ENCODE results near the gene ANXA11. TPM values are rescaled to one million over a fixed set of nuclear protein-coding genes. Genes with fewer than 3 reads are reported as not detected.
"Not testable (repeated sequence)": the region's sequence is repeated elsewhere in the genome, so short reads cannot be mapped to it uniquely, and the experiment has no call there.

The ANXA11 gene
- total RNA-seq, 1 experiment from 2014 or later, result 311 TPM

DNA sequence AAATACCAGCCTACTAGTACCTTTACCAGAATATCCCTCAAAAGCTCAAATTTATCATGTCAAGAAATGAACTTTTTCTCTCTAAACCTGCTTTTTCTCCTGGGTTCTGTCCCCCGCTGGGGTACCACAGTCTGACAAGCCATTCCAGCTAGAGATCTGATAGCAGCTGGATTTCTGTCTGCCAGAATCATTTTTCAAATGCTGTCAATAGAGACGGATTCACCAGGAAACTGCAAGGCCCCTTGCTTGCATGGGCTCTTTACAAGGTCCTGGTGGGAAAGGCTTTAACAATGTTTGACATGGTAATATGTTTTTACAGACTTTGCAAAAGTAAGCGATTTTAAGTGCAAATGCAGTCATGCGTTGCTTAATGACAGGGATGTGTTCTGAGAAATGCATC, 4.9 kb upstream of the ANXA11 start:
- no peak for DNase-seq (ENCODE audit: low spot score)

- DNase-seq (ENCODE audit: low spot score), result peak; percentile 70
Measured at GRCh38 chr10:80207768-80208370, 2.5 kb upstream of the ANXA11 start.

- DNase-seq (ENCODE audit: low spot score), result no peak
Measured at GRCh38 chr10:80206277-80206655, 929 bp upstream of the ANXA11 start.

GRCh38 chr10:80204677-80205476, 460 bp downstream of the ANXA11 start:
- no peak for DNase-seq (ENCODE audit: low spot score)

GRCh38 chr10:80203835-80204676, 1.3 kb downstream of the ANXA11 start:
- peak; percentile 81 for DNase-seq (ENCODE audit: low spot score)

DNA sequence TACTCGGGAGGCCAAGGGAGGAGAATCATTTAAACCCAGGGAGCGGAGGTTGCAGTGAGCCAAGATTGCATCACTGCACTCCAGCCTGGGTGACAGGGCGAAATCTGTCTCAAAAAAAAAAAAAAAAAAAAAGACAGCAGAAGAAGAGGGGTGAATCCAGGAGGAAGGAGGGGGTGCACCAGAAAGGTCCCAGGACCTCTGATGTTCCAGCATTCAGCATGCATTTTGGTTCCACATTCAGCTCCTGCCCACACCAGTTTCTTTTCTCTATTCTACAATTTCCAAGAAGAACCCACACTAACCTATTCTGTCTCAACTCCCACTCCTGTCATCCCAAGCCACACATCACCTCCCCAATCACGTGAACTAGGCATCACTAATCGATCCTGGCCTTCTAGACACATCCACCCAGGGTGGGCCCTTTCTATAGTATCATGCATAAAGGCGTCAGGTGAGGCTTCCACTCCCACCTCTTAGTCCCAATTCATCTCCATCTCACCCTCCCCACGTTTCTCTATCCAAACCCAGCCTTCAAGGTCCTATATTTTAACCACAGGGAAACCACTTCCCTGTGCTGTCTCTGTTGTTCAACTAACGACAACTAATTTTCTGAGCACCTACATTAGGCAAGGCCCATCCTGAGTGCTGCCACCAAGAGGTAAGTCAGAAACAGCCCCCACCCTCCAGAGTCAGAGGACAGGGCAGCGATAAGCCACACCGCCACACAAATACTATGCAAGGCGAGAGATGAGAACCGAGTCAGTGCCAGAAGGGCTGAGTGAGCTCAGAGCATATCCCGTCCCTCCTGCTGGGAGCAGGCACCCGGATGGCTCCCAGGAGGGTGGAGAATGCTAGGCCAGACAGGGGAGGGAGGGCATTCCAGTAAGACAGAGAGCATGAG, 2.2 kb downstream of the ANXA11 start:
- peak; percentile 83 for DNase-seq (ENCODE audit: low spot score)

DNA sequence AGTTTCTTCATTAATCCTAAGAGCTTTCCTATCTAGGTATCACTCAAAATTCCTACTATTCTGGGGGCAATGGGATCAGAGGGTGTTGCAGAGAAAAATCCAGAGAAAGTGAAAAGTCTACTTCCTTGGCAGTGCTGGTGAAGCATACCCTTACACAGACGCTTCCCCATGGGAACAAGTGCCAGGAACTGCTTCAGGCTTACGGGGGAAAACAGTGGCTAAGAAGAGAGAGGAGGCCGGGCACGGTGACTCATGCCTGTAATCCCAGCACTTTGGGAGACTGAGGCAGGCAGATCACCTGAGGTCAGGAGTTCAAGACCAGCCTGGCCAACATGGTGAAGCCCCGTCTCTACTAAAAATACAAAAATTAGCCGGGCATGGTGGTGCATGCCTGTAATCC, 2.8 kb downstream of the ANXA11 start:
- not testable (repeated sequence) for DNase-seq (ENCODE audit: low spot score)

DNA sequence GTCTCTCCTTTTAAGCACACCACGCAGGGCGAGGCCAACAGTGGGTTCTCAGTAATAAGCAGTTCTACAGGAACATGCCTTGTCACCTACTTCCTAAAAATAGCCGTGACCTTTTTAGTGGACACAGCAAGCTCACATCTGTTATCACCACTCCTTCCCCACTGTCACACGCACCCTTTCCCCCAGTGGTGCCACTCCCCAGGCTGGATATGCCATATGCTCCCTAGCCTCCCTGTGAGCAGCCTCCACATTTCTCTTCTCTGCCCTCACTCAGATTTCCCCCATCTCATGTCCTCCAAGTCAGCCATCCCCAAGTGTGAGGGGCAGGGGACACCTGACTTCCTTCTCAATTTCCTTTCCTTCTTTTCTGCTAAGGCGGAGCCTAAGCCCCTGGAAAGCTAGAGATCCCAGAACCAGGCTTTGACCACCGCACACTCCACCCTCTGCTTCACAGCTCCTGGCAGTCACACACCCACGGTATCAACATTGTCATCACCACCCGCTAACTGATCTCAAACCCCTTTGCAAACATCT, 3.7 kb downstream of the ANXA11 start:
- DNase-seq (ENCODE audit: low spot score), result no peak

DNA sequence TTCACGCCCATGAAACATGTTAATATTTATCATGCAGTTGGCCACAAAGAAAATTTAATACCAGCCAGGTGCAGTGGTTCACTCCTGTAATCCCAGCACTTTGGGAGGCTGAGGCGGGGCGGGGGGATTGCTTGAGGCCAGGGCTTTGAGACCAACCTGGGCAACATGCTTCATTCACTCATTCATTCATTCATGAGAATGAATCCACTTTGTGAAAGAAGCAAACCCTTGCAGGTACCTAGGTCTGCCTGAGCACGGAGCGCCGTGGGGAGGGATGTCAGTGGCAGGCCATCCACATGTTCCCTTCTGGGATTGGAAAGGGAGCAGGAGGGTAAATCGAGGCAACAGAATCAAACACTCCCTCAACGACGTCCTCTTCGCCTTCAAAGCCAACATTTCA, 4.7 kb downstream of the ANXA11 start:
- no peak for DNase-seq (ENCODE audit: low spot score)

GRCh38 chr10:80200259-80200658, 5.1 kb downstream of the ANXA11 start:
- DNase-seq (ENCODE audit: low spot score), result no peak

DNA sequence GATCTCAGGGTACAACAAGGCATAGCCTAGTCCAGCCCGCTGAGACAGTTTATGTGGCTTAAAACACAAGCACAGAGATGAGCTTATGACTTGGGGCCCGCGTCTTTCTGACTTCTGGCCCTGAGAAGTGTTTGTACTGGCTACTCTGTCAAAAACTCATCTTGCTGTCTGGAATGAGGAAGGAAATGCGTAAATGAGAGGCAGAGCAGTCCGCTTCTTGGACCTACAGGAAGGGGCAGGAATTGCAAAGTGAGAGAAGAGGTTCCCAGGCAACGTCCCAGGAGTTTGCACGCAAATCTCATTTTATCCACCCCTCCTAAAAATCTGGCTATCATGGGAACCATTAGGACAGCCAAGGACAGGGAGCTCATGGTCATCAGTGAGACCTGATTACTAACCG, 5.5 kb downstream of the ANXA11 start:
- peak; percentile 81 for DNase-seq (ENCODE audit: low spot score)

DNA sequence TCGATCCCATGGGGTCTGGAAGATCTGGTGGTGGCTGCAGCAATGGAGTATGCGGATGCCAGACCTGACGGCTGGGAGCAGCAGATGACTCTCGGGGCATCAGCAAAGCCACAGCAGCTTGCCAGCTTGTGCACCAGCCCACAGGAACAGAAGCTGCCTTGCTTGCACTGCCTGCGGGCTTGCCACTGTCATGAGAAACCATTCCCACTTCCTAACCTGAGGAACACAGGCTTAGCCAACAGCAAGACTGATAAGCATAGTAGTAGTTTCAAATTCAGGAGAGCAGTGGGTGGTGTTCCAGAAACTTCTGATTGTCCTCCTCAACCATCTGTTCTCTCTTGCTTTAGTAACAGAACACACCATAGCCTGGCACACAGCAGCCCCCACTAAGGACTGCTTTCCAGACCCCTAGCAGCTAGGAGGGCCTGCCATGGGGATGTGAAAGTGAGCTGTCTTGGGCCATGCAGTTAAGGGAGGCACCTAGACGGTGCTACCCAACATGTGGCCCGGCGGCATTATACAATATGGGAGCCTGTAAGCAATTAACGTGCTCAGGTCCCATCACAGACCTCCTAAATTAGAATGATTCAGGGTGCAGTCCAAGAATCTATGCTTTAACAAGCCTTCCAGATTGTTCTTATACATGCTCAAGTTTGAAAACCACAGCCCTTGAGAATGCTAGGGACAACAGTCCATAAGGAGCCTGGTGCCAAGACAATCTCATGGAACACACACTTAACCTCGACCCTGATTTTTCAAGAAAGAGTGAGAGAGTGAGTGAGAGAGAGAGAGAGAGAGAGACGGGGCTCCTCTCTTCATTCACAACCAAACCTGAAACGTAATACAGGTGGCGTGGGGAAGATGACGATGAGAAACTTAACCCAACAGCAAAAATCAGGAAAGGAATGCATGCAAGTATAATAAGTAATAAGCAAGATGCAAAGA, 7.1 kb downstream of the ANXA11 start:
- DNase-seq (ENCODE audit: low spot score), result no peak

- no peak for DNase-seq (ENCODE audit: low spot score)
Measured at GRCh38 chr10:80196950-80197315, 8.4 kb downstream of the ANXA11 start.

DNA sequence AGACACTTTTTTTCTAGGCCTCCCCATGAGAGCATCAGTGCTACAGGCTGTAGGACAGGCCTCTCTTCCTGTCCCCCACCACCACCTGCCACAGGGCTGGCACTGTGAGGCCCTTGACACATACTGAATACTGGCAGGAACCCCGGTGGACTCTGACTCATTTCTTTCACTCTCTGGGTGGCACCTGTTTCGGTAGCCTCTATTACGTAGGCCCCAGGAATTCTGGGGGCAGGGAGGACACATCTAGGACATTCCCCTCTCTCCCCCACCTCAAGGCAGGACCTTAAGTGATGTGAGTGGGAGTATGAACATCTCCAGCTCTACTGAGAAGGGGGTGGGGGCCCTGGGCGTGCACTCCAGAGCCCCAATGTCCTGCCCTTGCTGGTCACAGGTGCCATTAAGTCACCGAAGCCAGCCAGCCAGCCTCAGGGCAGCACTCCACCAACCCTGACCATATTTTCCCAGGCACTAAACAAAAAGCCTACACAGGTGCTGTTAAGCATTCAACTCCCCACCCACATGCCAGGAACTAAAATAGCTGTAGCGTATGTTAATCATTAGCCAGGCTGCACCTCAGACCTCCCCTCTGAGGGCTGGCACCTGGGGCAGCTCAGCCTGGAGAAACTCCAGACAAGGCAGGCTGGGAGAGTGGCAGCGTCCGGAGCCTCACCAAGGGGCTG, 8.9 kb downstream of the ANXA11 start:
- peak; percentile 96 for DNase-seq (ENCODE audit: low spot score)

DNA sequence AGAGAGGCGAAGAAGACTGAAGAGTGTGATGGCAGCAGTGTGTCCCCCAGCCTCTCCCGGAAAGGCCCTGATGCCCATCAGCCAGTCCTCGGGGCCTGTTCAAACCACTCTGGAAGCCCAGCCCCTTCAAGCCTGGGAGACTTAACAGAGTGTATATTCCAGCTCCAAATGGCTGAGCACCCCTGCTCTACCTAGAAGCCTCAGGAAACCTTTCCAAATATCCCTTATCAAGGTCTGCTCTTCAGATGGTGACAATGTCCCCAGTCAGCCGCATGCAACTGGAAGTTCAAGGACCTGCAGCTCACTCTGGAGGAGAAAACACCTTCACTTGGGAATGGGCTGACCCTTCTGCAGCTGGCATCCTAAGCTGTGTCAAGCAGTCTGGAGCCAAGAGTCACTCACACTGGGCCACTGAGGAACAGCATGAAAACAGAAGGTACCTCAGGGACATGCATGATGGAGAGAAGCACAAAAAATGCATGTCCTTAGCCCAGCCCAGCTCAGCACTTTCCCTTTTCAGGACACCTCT, 10.2 kb downstream of the ANXA11 start:
- no peak for DNase-seq (ENCODE audit: low spot score)

- no peak for DNase-seq (ENCODE audit: low spot score)
Measured at GRCh38 chr10:80194373-80195045, 10.8 kb downstream of the ANXA11 start.

DNA sequence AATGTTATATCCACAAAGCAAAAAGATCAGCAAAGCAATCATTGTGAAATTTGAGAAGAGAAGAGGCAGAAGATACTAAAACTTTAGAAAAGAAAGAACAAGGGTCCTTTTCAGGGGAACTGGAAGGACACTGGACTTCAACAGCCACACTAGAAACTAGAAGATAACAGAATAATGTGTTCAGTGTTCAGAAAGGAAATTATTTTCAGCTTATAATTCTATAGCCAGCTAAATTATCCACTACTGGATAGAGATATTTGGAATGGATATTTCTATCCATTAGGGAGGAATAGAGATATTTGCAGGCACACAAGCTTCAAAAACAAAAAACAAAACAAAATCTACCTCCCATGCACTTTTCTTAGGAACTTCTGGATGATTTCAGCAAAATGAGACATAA, 12.8 kb downstream of the ANXA11 start:
- no peak for DNase-seq (ENCODE audit: low spot score)

DNA sequence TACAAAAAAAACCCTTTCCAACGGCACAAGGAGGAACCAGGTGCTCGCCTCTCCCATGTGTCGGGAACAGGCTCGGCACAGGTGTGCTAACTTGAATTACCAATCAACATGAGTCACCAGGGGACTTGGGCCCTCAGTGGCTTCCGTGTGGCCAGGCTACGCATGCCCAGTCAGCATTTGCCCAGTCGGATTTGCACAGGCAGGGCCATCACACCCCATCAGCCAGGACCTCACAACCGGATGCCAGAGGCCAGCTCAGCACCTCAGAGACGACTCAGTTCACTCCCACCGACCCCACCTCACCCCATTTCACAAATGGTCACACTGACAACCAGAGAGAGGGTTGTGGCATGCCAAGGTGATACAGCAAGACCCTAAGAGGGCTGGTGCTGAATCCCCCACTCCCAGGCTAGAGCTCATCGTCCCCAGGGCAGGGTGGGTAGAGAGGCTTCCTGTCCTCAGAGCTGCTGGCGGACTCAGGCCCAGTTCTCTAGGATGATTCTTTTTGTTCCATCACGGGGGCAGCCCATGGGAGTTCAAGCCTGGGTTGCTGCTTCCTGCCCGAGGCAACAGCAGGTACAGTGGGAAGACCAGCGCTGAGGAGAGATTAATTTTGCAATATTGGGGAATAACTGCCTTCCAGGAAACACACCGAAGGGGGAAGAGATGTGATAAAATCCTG, 13.6 kb downstream of the ANXA11 start:
- peak; percentile 90 for DNase-seq (ENCODE audit: low spot score)

Measured in HT-29 (cell line).